ENCODE data around the gene RYR2.

- TF ChIP-seq CTCF (IDR thresholded peaks at IDR 0.05) (no peak), EZH2 (IDR thresholded peaks at IDR 0.05; ENCODE audit: borderline replicate concordance, insufficient read depth, low read depth, low read length, poor library complexity, severe bottlenecking) (no peak)
Observed at GRCh38 chr1:237367758-237368157, 325.8 kb downstream of the RYR2 start.
